Mammary microvascular endothelial cell (primary cell): Measurements from ENCODE around the gene ELOB. TPM values are rescaled to one million over a fixed set of nuclear protein-coding genes. Genes with fewer than 3 reads are reported as not detected.

Source experiments
- total RNA-seq: library from RNA; depleted of rRNA; stranded (reverse); fragments of >200 nt; gene quantifications from 2 replicates; pipeline ENCODE4 v1.2.3, GENCODE V29; 2015

The ELOB gene
- total RNA-seq, result 647 and 787 TPM in 2 replicates

DNA sequence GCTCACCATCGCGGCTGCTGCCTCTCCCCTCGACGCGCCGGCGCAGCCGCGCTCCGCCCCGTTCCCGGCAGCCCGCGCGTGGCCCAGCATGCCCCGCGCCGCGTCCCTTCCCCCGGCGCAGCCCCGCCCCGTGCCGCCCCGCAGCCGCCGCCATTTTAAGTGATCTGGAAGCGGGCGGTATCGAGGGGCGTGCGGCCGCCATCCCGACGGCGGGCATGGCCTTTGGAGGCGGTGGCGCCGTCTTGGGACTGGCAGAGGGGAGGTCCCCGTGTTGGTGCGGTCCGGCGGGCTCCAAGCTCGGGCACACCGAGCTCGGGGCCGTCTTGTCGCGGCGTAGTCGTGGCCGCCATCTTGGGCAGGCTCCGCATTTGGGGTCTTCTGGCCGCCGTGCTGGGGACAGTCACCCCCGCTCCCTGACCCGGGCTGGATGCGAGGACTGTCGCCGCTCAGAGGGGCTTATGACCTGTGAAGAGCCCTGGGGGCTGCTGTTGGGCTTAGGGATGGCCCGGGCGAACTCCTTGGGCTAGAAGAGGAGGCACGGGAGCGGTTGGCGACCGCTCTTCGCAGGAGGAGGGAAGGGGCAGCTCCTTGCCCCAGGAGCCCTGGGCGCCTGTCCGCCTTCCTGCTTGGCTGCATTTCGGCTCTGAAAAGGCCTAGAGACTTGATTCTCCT lies at the start of gene ELOB:
Gene ELOB, minus strand, starts transcription at position 50 of the 672 bp plus-strand sequence. Its CDS starts 41 bp downstream, at position 9.

DNA sequence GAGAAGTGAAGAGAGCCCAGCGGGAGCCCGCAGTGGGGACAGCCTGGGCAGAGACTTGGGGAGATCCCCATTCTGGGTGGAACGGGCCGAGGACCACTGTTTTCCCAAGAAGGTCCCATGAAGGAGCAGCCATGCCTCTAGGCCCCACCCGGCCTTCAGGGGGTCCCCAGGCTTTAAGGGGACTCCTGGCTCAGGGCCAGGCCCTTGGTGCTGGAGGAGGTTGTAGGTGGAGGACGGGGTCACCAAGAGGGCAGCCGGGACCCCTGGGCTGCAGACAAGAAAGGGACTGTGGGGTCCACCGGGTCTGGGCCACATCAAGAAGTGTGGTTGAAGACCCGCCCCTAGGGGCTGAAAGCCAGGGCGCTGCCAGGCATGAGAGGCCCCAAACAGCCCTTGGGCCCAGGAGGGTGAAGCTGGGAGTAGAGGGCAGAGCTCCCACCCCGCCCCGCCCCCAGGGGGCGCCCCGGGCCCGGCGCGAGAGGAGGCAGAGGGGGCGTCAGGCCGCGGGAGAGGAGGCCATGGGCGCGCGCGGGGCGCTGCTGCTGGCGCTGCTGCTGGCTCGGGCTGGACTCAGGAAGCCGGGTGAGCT lies 39.8 kb upstream of the ELOB start, which contains the start of gene PRSS21:
Gene PRSS21, plus strand, starts transcription at position 487 of the 589 bp plus-strand sequence. Its CDS starts 32 bp downstream, at position 519.

DNA sequence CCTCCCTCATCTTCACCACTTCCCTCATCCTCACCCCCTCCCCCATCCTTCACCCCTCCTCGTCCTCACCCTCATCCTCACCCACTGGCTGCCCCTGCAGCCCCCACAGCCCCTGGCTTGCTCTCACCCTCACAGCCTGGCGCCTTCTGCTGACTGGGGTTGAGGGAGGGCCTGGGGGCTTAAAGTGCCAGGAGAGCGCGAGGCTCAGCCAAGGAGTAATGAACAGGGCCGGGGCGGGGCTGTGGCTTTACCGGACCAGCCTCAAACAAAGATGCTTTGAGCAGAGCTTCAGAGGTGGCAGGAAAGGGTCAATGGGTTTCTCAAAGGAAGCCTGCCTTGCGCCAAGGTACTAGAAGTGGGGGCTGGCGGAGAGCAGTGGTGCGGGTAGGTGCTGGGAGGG lies 10.3 kb upstream of the ELOB start, which contains the start of gene PRSS33:
Gene PRSS33, minus strand, starts transcription at position 155 of the 400 bp plus-strand sequence. CDS start 1,013 bp downstream, outside the sequence.

DNA sequence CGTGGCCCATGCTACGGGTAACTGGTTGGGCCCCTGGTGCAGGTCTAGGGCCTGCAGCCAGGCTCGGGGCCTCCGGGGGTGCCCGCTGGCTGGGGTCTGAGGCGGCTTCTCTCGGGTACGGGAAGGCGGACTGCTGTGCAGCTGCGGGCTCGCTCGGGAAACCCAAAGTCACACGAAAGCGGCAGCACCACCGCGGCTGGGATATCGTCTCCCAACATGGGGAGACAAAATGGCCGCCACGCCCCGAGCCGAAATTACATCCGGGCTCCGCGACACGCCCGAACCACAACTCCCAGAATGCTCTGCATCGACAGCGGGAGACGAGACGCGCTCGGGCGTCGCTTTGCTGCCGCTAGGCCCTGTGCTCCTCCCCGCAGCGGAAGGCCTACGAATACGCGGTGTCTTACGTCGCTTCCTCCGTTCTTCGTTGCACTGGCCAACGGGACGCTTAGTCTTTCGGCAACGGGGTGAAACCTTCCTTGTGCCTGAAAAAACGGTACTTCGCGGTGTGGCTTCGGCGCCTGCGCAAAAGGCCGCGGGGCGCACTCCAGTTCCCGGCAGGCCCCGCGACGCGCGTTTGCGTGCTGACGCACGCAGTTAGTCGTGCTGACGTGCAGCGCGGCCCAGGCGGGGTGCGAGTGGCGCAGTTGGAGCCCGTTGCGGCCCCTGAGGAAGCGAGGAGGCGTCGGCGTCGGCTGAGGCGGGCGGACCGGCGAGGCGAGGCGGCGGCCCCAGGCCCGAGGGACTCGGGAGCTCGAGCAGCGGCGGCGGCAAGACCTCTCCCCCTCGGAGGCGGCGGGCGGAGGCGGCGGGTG lies 24.8 kb downstream of the ELOB start, which contains the start of gene SRRM2:
Gene SRRM2, plus strand, starts transcription at position 604 of the 815 bp plus-strand sequence. CDS start 3,727 bp downstream, outside the sequence.

Other genes with a start within 250 kb of the ELOB start
- gene CEMP1, start 245.9 kb downstream of the ELOB start, total RNA-seq, result not detected in 2 replicates
- 19.4 and 25.1 TPM in 2 replicates for gene PDPK1, start 239.3 kb downstream of the ELOB start, total RNA-seq
- gene KCTD5, start 94.8 kb downstream of the ELOB start, total RNA-seq, result 31.5 and 53.4 TPM in 2 replicates
- under 0.01 TPM in 1 of 2 replicates, not detected in the other for gene PRSS27, start 57.1 kb downstream of the ELOB start, total RNA-seq
- 38.3 and 54.9 TPM in 2 replicates for gene SRRM2, start 24.6 kb downstream of the ELOB start, total RNA-seq
- not detected in 2 replicates for gene PRSS33, start 10.3 kb upstream of the ELOB start, total RNA-seq
- not detected in 2 replicates for gene PRSS41, start 21.2 kb upstream of the ELOB start, total RNA-seq
- gene PRSS21, start 40.0 kb upstream of the ELOB start, total RNA-seq, result 0.20 and 1.2 TPM in 2 replicates
- 1.5 and 3.1 TPM in 2 replicates for gene ZG16B, start 53.0 kb upstream of the ELOB start, total RNA-seq
- gene PRSS22, start 80.9 kb upstream of the ELOB start, total RNA-seq, result not detected in 2 replicates
- gene FLYWCH2, start 105.9 kb upstream of the ELOB start, total RNA-seq, result 50.6 and 67.3 TPM in 2 replicates
- 41.5 and 51.1 TPM in 2 replicates for gene FLYWCH1, start 134.7 kb upstream of the ELOB start, total RNA-seq
- gene KREMEN2, start 187.0 kb upstream of the ELOB start, total RNA-seq, result not detected in 2 replicates
- gene PAQR4, start 192.1 kb upstream of the ELOB start, total RNA-seq, result 23.8 and 24.1 TPM in 2 replicates
- gene PKMYT1, start 203.2 kb upstream of the ELOB start, total RNA-seq, result 28.1 and 31.3 TPM in 2 replicates
- gene CLDN9, start 235.6 kb upstream of the ELOB start, total RNA-seq, result not detected in 2 replicates
- 0.15 TPM in 1 of 2 replicates, not detected in the other for gene CLDN6, start 240.9 kb upstream of the ELOB start, total RNA-seq
- gene TNFRSF12A, start 243.1 kb upstream of the ELOB start, total RNA-seq, result 174 and 225 TPM in 2 replicates
- 18.6 and 24.1 TPM in 2 replicates for gene HCFC1R1, start 246.7 kb upstream of the ELOB start, total RNA-seq
- 30.9 and 37.2 TPM in 2 replicates for gene THOC6, start 246.8 kb upstream of the ELOB start, total RNA-seq